Mesendoderm (in vitro differentiated cells): Measurements from ENCODE around the gene PTHLH. TPM values are rescaled to one million over a fixed set of nuclear protein-coding genes. Genes with fewer than 3 reads are reported as not detected.

Experiments
- small RNA-seq: library from polyadenylated mRNA; stranded (forward); fragments of <200 nt; extraction: miRNeasy Mini kit (QIAGEN cat#:217004); gene quantifications from one replicate; pipeline ENCODE3, GENCODE V24; 2013; ENCODE audit not compliant: insufficient read depth

PTHLH gene

Small RNA genes lying within 50 kb of the gene (small RNA-seq; reads per million reads assigned to genes)
- gene AC008011.1, result not detected
